Activated CD4-positive, alpha-beta memory T cell treated with anti-CD3 and anti-CD28 coated beads, Interleukin-2, amount 10 ng/mL, durations not matched to agents 7 days and 5 days (primary cell): ENCODE measurements around the gene KCTD5. TPM values are rescaled to one million over a fixed set of nuclear protein-coding genes. Genes with fewer than 3 reads are reported as not detected.

Experiments used
- CTCF ChIA-PET: fragments of 350-600 bp; sonication (Branson Sonifier 250); formaldehyde crosslinking; loops from one replicate; lab custom pipeline; 2021; ENCODE audit warnings: antibody characterized with exemption, inconsistent platforms; lab: Charles Lee
- POLR2A ChIA-PET: fragments of 350-600 bp; sonication (Branson Sonifier 250); formaldehyde crosslinking; loops from one replicate; lab custom pipeline; 2021; ENCODE audit warnings: antibody characterized with exemption; lab: Charles Lee
- DNase-seq: peaks from one replicate; pipeline ENCODE4 v3.0.0-alpha.2; 2020
- H3K27ac Mint-ChIP-seq: one replicate; pipeline ENCODE4 v1.8.0; 2021; ENCODE audit warnings: mild to moderate bottlenecking, mixed read lengths
- H3K27me3 Mint-ChIP-seq: one replicate; pipeline ENCODE4 v1.8.0; 2021; ENCODE audit warnings: mixed read lengths
- H3K36me3 Mint-ChIP-seq: one replicate; pipeline ENCODE4 v1.8.0; 2021; ENCODE audit warnings: low read depth, mixed read lengths
- H3K4me1 Mint-ChIP-seq: one replicate; pipeline ENCODE4 v1.8.0; 2021; ENCODE audit warnings: mixed read lengths
- H3K4me3 Mint-ChIP-seq: one replicate; pipeline ENCODE4 v1.8.0; 2021; ENCODE audit warnings: mild to moderate bottlenecking, mixed read lengths
- H3K9me3 Mint-ChIP-seq: one replicate; pipeline ENCODE4 v1.8.0; 2021; ENCODE audit warnings: mixed read lengths
- total RNA-seq, 2 experiments: library from RNA; stranded (reverse); gene quantifications; one replicate each; pipeline ENCODE4 v1.2.3, GENCODE V29; 2021

Gene KCTD5
- total RNA-seq, 2 experiments from 2014 or later, result 35.9 to 39.8 TPM

DNA sequence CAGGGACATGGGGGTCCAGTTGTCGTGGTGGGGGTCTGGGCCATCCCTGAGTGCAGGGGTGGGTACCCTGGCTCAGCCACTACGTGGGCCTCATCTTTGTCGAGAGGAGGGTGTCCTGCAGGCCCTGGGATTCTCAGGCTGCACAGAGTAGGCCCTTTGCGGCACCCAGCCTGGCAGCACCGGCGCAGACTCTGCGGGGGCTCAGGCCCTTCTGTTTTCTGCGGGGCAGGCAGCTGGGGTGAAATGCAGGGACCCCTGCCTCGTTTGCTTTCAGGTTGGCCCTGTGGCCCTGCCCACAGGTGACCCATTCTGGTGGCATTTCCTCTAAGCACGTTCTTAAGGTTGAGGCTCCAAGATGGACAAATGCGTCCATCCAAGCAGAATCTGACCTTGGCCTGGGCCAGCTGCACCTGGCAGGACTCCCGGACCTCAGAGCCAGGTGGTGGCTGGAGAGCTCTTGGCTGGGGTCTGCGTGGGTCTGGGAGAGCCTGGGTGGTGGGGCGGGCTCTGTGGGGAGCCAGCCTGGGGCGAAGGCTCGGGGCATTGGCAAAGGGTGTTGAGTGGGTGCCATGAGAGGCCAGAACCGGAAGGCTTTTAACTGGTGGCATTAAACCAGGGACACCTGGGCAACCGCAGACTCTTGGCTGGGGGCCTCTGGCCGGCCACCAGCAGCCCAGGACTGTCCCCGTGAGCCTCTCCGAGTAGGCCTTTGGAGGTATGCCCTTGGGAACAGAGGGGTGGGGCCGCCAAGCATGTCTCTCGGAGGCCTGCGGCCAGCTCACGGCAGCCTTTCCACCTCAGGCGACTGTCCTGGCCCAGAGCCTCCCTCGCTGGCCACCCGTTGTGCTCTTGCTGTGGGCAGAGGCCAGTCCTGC is 20.8 kb downstream of the KCTD5 start:
- ChIA-PET POLR2A (interaction anchor here (1.2 kb wide), 1 partner anchor 9 kb away, joined by 3 read pairs; no protein-coding TSS in a partner anchor), CTCF (no interaction called here)
- no peaks in the 10 kb centered on the region for H3K27me3 Mint-ChIP-seq

GRCh38 chr16:2704166-2704982 is 22.1 kb downstream of the KCTD5 start:
- ChIA-PET POLR2A (interaction anchor here (1.2 kb wide), 1 partner anchor 8 kb away, joined by 3 read pairs; no protein-coding TSS in a partner anchor), CTCF (no interaction called here)
- no peak overlapping the region for H3K27ac Mint-ChIP-seq
- peaks cover 19% of the 10 kb centered on the region for H3K36me3 Mint-ChIP-seq
- DNase-seq, result no peak
- no peak overlapping the region for H3K4me3 Mint-ChIP-seq
- no peaks in the 10 kb centered on the region for H3K9me3 Mint-ChIP-seq
- H3K27me3 Mint-ChIP-seq, result no peaks in the 10 kb centered on the region
- no peaks in the 10 kb centered on the region for H3K4me1 Mint-ChIP-seq

More for the DNA sequence above, 20.8 kb downstream of the KCTD5 start:
- Mint-ChIP-seq H3K9me3 (no peaks in the 10 kb centered on the region), H3K4me3 (no peak overlapping the region), H3K27ac (no peak overlapping the region), H3K36me3 (peaks cover 13% of the 10 kb centered on the region), H3K4me1 (no peaks in the 10 kb centered on the region)
- DNase-seq, result no peak

DNA sequence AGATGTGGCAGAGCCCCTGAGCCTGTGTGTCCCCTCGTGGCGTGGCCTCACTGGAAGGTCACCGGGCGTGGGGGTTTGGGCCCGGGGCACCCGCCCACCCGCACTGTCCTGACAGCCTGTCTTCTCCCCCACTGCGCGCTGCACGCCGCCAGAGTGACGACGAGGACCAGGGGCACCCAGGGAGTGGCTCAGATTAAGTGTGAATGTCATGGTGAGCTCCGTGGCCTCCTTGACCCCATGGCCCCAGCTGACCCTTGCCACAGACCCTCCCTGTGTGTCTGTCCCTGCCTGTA is 22.6 kb downstream of the KCTD5 start:
- no peak overlapping the region for H3K4me3 Mint-ChIP-seq
- H3K4me1 Mint-ChIP-seq, result no peaks in the 10 kb centered on the region
- H3K9me3 Mint-ChIP-seq, result no peaks in the 10 kb centered on the region
- no peaks in the 10 kb centered on the region for H3K27me3 Mint-ChIP-seq
- POLR2A ChIA-PET, result no interaction called here
- peaks cover 19% of the 10 kb centered on the region for H3K36me3 Mint-ChIP-seq
- CTCF ChIA-PET, result no interaction called here
- no peak overlapping the region for H3K27ac Mint-ChIP-seq
- no peak for DNase-seq

GRCh38 chr16:2705351-2705750 is 23.0 kb downstream of the KCTD5 start:
- Mint-ChIP-seq H3K4me3 (no peak overlapping the region), H3K36me3 (peaks cover 17% of the 10 kb centered on the region), H3K4me1 (no peaks in the 10 kb centered on the region), H3K27me3 (no peaks in the 10 kb centered on the region), H3K9me3 (no peaks in the 10 kb centered on the region), H3K27ac (no peak overlapping the region)
- no peak for DNase-seq
- ChIA-PET POLR2A (no interaction called here), CTCF (no interaction called here)

DNA sequence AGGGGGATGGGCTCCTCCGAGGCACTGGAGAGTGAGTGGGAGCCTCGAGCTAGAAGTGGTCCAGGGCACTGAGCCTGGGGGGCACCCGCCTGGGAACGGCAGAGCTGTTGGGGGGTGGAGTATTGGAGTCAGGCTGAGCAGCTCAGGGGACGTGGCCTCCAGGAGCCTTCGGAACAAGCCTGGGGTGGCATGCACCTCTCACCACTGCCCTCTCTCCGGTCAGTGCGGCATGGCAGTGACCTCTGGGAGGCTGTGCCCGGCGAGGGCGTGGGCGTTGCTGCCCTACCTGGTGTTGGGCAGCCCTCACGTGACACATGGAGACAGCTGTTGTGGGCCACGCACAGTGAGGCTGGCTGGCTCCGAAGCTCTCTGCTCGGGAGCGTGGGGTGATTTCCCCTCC is 23.8 kb downstream of the KCTD5 start:
- ChIA-PET CTCF (no interaction called here), POLR2A (no interaction called here)
- no peak for DNase-seq
- Mint-ChIP-seq H3K27ac (no peak overlapping the region), H3K27me3 (no peaks in the 10 kb centered on the region), H3K36me3 (peaks cover 14% of the 10 kb centered on the region), H3K4me3 (no peak overlapping the region), H3K4me1 (no peaks in the 10 kb centered on the region), H3K9me3 (no peaks in the 10 kb centered on the region)

GRCh38 chr16:2706611-2707311 is 24.4 kb downstream of the KCTD5 start:
- Mint-ChIP-seq H3K4me1 (no peaks in the 10 kb centered on the region), H3K27me3 (no peaks in the 10 kb centered on the region), H3K4me3 (no peak overlapping the region), H3K36me3 (peaks cover 14% of the 10 kb centered on the region), H3K27ac (no peak overlapping the region), H3K9me3 (no peaks in the 10 kb centered on the region)
- DNase-seq, result no peak
- ChIA-PET CTCF (no interaction called here), POLR2A (no interaction called here)

GRCh38 chr16:2707368-2708289 is 25.3 kb downstream of the KCTD5 start:
- Mint-ChIP-seq H3K4me1 (no peaks in the 10 kb centered on the region), H3K27ac (no peak overlapping the region), H3K27me3 (no peaks in the 10 kb centered on the region), H3K4me3 (no peak overlapping the region), H3K36me3 (peaks cover 8% of the 10 kb centered on the region), H3K9me3 (no peaks in the 10 kb centered on the region)
- CTCF ChIA-PET, result no interaction called here
- POLR2A ChIA-PET, result no interaction called here
- DNase-seq, result no peak

DNA sequence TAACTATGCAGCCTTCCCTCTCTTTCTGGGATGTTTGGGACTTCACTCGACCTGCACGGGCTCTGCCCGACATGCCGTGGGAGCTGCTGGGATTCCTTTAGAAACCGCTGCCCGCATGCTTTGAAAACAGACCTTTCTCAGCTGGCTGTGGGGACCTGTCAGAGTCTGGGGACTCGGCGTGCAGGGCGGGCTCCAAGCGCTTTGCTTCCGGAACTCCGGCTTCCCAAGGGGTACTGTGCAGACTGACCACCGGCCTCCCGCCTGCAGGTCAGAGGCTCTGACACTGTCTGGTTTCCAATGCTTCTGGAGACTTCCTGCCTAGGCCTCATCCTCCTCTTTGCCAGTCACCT is 25.9 kb downstream of the KCTD5 start:
- no peaks in the 10 kb centered on the region for H3K4me1 Mint-ChIP-seq
- H3K27ac Mint-ChIP-seq, result no peak overlapping the region
- peaks cover 6% of the 10 kb centered on the region for H3K36me3 Mint-ChIP-seq
- H3K9me3 Mint-ChIP-seq, result no peaks in the 10 kb centered on the region
- H3K4me3 Mint-ChIP-seq, result no peak overlapping the region
- DNase-seq, result no peak
- CTCF ChIA-PET, result no interaction called here
- H3K27me3 Mint-ChIP-seq, result no peaks in the 10 kb centered on the region
- POLR2A ChIA-PET, result no interaction called here

- Mint-ChIP-seq H3K4me3 (no peak overlapping the region), H3K36me3 (peaks cover 6% of the 10 kb centered on the region), H3K9me3 (no peaks in the 10 kb centered on the region), H3K27me3 (no peaks in the 10 kb centered on the region), H3K27ac (no peak overlapping the region), H3K4me1 (no peaks in the 10 kb centered on the region)
- no peak for DNase-seq
- ChIA-PET CTCF (no interaction called here), POLR2A (no interaction called here)
Observed at GRCh38 chr16:2708955-2709587, 26.7 kb downstream of the KCTD5 start.

DNA sequence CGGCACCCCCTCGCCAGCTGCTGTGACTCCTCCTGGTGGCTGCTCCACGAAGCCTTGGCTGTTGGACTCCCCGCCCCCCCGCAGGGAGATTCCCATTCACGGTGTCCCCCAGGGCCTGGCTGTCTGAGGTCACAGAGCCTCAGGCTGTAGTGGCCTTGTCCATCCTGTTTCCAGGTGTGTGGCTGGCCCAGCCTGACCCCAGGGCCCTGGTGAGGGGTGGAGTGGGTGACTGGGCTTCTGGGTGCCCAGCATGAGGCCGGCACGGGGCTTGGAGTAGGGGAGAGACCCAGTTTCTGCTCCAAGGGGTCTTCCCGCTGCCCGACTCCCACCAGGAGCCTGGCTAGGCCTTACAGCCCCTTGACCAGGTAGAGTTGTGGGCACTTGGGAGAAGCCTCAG is 27.3 kb downstream of the KCTD5 start:
- Mint-ChIP-seq H3K27ac (no peak overlapping the region), H3K4me1 (no peaks in the 10 kb centered on the region), H3K27me3 (no peaks in the 10 kb centered on the region), H3K4me3 (no peak overlapping the region), H3K36me3 (peaks cover 6% of the 10 kb centered on the region), H3K9me3 (no peaks in the 10 kb centered on the region)
- DNase-seq, result no peak
- ChIA-PET POLR2A (no interaction called here), CTCF (no interaction called here)

- Mint-ChIP-seq H3K4me1 (peaks cover 4% of the 10 kb centered on the region), H3K9me3 (no peaks in the 10 kb centered on the region), H3K4me3 (no peak overlapping the region), H3K27ac (no peak overlapping the region), H3K27me3 (peaks cover 4% of the 10 kb centered on the region), H3K36me3 (peaks cover 6% of the 10 kb centered on the region)
- ChIA-PET CTCF (no interaction called here), POLR2A (no interaction called here)
- no peak for DNase-seq
Observed at GRCh38 chr16:2710021-2710710, 27.8 kb downstream of the KCTD5 start.
